ENCODE measurements around the gene MBD3L5. TPM values are rescaled to one million over a fixed set of nuclear protein-coding genes. Genes with fewer than 3 reads are reported as not detected.
A peak's percentile ranks its signal among the peaks of the same experiment; 100 is the strongest.

MBD3L5 gene
- polyA plus RNA-seq, 3 donors, result not detected

DNA sequence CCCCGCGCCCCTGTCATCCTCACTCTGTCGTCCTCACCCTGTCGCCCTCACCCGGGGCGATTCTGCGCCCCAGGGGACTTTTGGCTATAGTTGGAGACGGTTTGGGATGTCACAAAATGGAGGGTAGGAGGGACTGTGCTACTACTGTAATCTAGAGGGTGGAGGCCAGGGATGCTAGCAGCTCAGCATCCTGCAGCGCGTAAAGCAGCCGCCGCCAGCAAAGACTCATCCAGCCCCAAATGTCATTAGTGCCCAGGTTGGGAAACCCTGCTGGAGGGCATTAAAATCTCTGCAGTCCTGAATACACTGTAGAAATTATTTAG lies 39.5 kb downstream of the MBD3L5 start:
- peak in 1 of 3 donors; percentile 2 for DNase-seq
- Mint-ChIP-seq H3K27me3 (ENCODE audit: low read depth in 3 of 3) (no peaks in the 10 kb centered on the region), H3K4me1 (peaks cover 11% of the 10 kb centered on the region), H3K9me3 (peaks cover 4 to 21% (median 19%) of the 10 kb centered on the region in 7 donors), H3K36me3 (peaks cover 28 to 44% of the 10 kb centered on the region in 2 donors), H3K27ac (peak overlapping the region; percentile 91 to 96 (median 94)), H3K4me3 (peak overlapping the region; percentile 93 to 97)
- H3K4me3 ChIP-seq (replicated peaks in 1 of 3; ENCODE audit: low read depth in 2 of 3, low read length in 3 of 3), result peak overlapping the region; percentile 55 to 100 (median 99)
- peaks cover 27% of the 10 kb centered on the region for H3K79me2 ChIP-seq (ENCODE audit: insufficient read depth, low read length)
- peak overlapping the region; percentile 90 to 95 for H3K27ac ChIP-seq (ENCODE audit: low read depth in 1 of 2, low read length in 2 of 2)
- peaks cover 11% of the 10 kb centered on the region in 2 donors for H3K9me3 ChIP-seq (replicated peaks in 1 of 2; ENCODE audit: control insufficient read depth in 1 of 2, insufficient read depth in 1 of 2, low read length in 2 of 2)
- H3K4me2 ChIP-seq (replicated peaks; ENCODE audit: extremely low read depth, low read length, poor library complexity, severe bottlenecking), result peak overlapping the region; percentile 93
- peaks cover 7 to 16% of the 10 kb centered on the region in 2 donors for H3K4me1 ChIP-seq (ENCODE audit: control insufficient read depth in 1 of 2, insufficient read depth in 2 of 2, low read length in 2 of 2)
- H3K27me3 ChIP-seq (ENCODE audit: control insufficient read depth in 2 of 2, insufficient read depth in 2 of 2, low read length in 2 of 2), result no peaks in the 10 kb centered on the region
- TF ChIP-seq CTCF (IDR thresholded peaks at IDR 0.05), result no peak
- H4K20me1 ChIP-seq (ENCODE audit: insufficient read depth, low read length), result no peaks in the 10 kb centered on the region
- peaks cover 32 to 43% of the 10 kb centered on the region in 2 donors for H3K36me3 ChIP-seq (replicated peaks in 1 of 2; ENCODE audit: control insufficient read depth in 1 of 2, insufficient read depth in 2 of 2, low read length in 2 of 2)
- peak overlapping the region; percentile 95 for H2AFZ ChIP-seq (ENCODE audit: insufficient read depth, low read depth, low read length, poor library complexity, severe bottlenecking)
- intact Hi-C loops (cut with micrococcal nuclease), result no loop called here
- 0% methylated on average over 5 of the region's 12 CpGs for WGBS (ENCODE audit: insufficient coverage)
- peak overlapping the region; percentile 93 for H3K9ac ChIP-seq (ENCODE audit: insufficient read depth, low read length, poor library complexity, severe bottlenecking)

DNA sequence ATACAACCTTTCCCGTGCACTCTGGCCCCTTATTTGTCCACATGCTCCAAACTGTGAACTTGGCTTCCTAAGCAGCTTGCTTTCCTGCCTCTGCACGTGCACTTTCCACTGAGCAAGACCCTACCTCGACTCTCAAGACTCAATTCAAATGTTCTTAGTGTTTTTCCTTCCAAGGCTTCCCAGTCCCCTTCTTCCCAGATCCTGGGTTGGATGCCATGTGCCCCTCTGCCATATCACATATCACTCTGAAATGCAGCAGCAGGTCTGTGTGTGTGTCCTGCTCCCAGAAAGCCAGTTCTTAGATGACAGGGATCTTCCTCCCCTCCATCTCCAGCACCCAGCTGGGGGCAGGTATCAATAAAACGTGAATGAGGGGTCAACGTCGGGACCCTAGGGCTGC lies 42.2 kb downstream of the MBD3L5 start:
- H3K9me3 ChIP-seq (replicated peaks in 1 of 2; ENCODE audit: control insufficient read depth in 1 of 2, insufficient read depth in 1 of 2, low read length in 2 of 2), result peaks cover 37 to 38% of the 10 kb centered on the region in 2 donors
- Mint-ChIP-seq H3K9me3 (peaks cover 27 to 45% (median 39%) of the 10 kb centered on the region in 7 donors), H3K27me3 (ENCODE audit: low read depth in 3 of 3) (no peaks in the 10 kb centered on the region), H3K4me3 (peak overlapping the region in 1 of 2 donors; percentile 9), H3K4me1 (peaks cover 9% of the 10 kb centered on the region), H3K27ac (peak overlapping the region in 1 of 7 donors; percentile 46), H3K36me3 (peaks cover 53 to 71% of the 10 kb centered on the region in 2 donors)
- peaks cover 7 to 16% of the 10 kb centered on the region in 2 donors for H3K4me1 ChIP-seq (ENCODE audit: control insufficient read depth in 1 of 2, insufficient read depth in 2 of 2, low read length in 2 of 2)
- TF ChIP-seq CTCF (IDR thresholded peaks at IDR 0.05), result no peak
- no peaks in the 10 kb centered on the region for H4K20me1 ChIP-seq (ENCODE audit: insufficient read depth, low read length)
- WGBS (ENCODE audit: insufficient coverage), result 97% methylated on average over 3 of the region's 6 CpGs
- no peaks in the 10 kb centered on the region for H3K27me3 ChIP-seq (ENCODE audit: control insufficient read depth in 2 of 2, insufficient read depth in 2 of 2, low read length in 2 of 2)
- H3K9ac ChIP-seq (ENCODE audit: insufficient read depth, low read length, poor library complexity, severe bottlenecking), result no peak overlapping the region
- H3K79me2 ChIP-seq (ENCODE audit: insufficient read depth, low read length), result peaks cover 27% of the 10 kb centered on the region
- H3K4me3 ChIP-seq (replicated peaks in 1 of 3; ENCODE audit: low read depth in 2 of 3, low read length in 3 of 3), result no peak overlapping the region
- H3K36me3 ChIP-seq (replicated peaks in 1 of 2; ENCODE audit: control insufficient read depth in 1 of 2, insufficient read depth in 2 of 2, low read length in 2 of 2), result peaks cover 58 to 69% of the 10 kb centered on the region in 2 donors
- no peak overlapping the region for H2AFZ ChIP-seq (ENCODE audit: insufficient read depth, low read depth, low read length, poor library complexity, severe bottlenecking)
- H3K4me2 ChIP-seq (replicated peaks; ENCODE audit: extremely low read depth, low read length, poor library complexity, severe bottlenecking), result no peak overlapping the region
- no peak for DNase-seq
- intact Hi-C loops (cut with micrococcal nuclease), result no loop called here
- no peak overlapping the region for H3K27ac ChIP-seq (ENCODE audit: low read depth in 1 of 2, low read length in 2 of 2)

All from CD14-positive monocyte (primary cell).